Stimulated activated CD4-positive, alpha-beta T cell treated with anti-CD3 and anti-CD28 coated beads, Interleukin-2, amount 100 ng/mL, for 4 hours (primary cell): ENCODE data around the gene KTN1.

Experiments
- DNase-seq: peaks from one replicate; pipeline ENCODE4 v3.0.0-alpha.2; 2020; ENCODE audit warnings: low read depth

The KTN1 gene

GRCh38 chr14:55579724-55580469 is at the start of gene KTN1:
Gene KTN1 (plus strand): TSS chr14:55580207. CDS start chr14:55612049, 31,842 bp downstream.
- peak; percentile 78 for DNase-seq

- no peak for DNase-seq
Observed at GRCh38 chr14:55530464-55530863, 49.5 kb upstream of the KTN1 start.

- no peak for DNase-seq
Observed at GRCh38 chr14:55532645-55533344, 47.2 kb upstream of the KTN1 start.

GRCh38 chr14:55533960-55534359 is 46.0 kb upstream of the KTN1 start:
- no peak for DNase-seq

- DNase-seq: no peak
Observed at GRCh38 chr14:55535516-55536203, 44.3 kb upstream of the KTN1 start.

- no peak for DNase-seq
Observed at GRCh38 chr14:55536204-55536708, 43.8 kb upstream of the KTN1 start.

GRCh38 chr14:55537782-55538181 is 42.2 kb upstream of the KTN1 start:
- DNase-seq: no peak

GRCh38 chr14:55539975-55540374 is 40.0 kb upstream of the KTN1 start:
- no peak for DNase-seq

- no peak for DNase-seq
Observed at GRCh38 chr14:55540847-55541773, 38.9 kb upstream of the KTN1 start.

GRCh38 chr14:55545779-55546178 is 34.2 kb upstream of the KTN1 start:
- no peak for DNase-seq

- DNase-seq: no peak
Observed at GRCh38 chr14:55546212-55546874, 33.7 kb upstream of the KTN1 start.

- no peak for DNase-seq
Observed at GRCh38 chr14:55547650-55548315, 32.2 kb upstream of the KTN1 start.

- no peak for DNase-seq
Observed at GRCh38 chr14:55553791-55554190, 26.2 kb upstream of the KTN1 start.

GRCh38 chr14:55556929-55557623 is 22.9 kb upstream of the KTN1 start:
- DNase-seq: no peak

GRCh38 chr14:55562135-55562534 is 17.9 kb upstream of the KTN1 start:
- no peak for DNase-seq

- DNase-seq: no peak
Observed at GRCh38 chr14:55568618-55569017, 11.4 kb upstream of the KTN1 start.

GRCh38 chr14:55571125-55571889 is 8.7 kb upstream of the KTN1 start:
- no peak for DNase-seq

GRCh38 chr14:55572578-55572977 is 7.4 kb upstream of the KTN1 start:
- DNase-seq: no peak

GRCh38 chr14:55574988-55575387 is 5.0 kb upstream of the KTN1 start:
- DNase-seq: no peak
